ENCODE measurements around the gene AKR1C8.

- TF ChIP-seq CTCF (IDR thresholded peaks at IDR 0.05; ENCODE audit: insufficient read depth, low read depth, low read length) (no peak), EZH2 (IDR thresholded peaks at IDR 0.05; ENCODE audit: insufficient read depth, low read length) (no peak)
Observed at GRCh38 chr10:5151076-5151475, 33.9 kb downstream of the AKR1C8 start.
